ENCODE measurements around the gene HHATL. TPM values are rescaled to one million over a fixed set of nuclear protein-coding genes. Genes with fewer than 3 reads are reported as not detected.

HHATL gene
- total and polyA plus RNA-seq, 5 donors from 2014 or later, result not detected

- H3K27me3 ChIP-seq (ENCODE audit: control insufficient read depth, insufficient read depth, low read length), result no peaks in the 10 kb centered on the region
- Mint-ChIP-seq H3K9me3 (peaks cover 0 to 1% (median 0%) of the 10 kb centered on the region in 7 donors), H3K4me1 (peaks cover 0 to 4% (median 0%) of the 10 kb centered on the region in 4 donors), H3K4me3 (no peak overlapping the region), H3K27me3 (peaks cover 7% of the 10 kb centered on the region), H3K27ac (peak overlapping the region in 1 of 3 donors; percentile 20), H3K36me3 (no peaks in the 10 kb centered on the region)
- no peaks in the 10 kb centered on the region for H3K9me3 ChIP-seq (ENCODE audit: control insufficient read depth in 2 of 2, low read length in 2 of 2)
- H3K4me1 ChIP-seq (ENCODE audit: control insufficient read depth, insufficient read depth, low read length, poor library complexity, severe bottlenecking), result no peaks in the 10 kb centered on the region
- no peak overlapping the region for H3K4me3 ChIP-seq (ENCODE audit: low read depth, low read length)
- H3K36me3 ChIP-seq (ENCODE audit: control insufficient read depth, insufficient read depth, low read length), result no peaks in the 10 kb centered on the region
- H3K27ac ChIP-seq (ENCODE audit: insufficient read depth, low read length, poor library complexity, severe bottlenecking), result no peak overlapping the region
- ATAC-seq (ENCODE audit: low read depth in 2 of 2), result no peak
- DNase-seq, result no peak
These were observed 29.7 kb upstream of the HHATL start for GRCh38 chr3:42732196-42732828.

GRCh38 chr3:42731476-42732195 is 29.0 kb upstream of the HHATL start:
- H3K36me3 Mint-ChIP-seq, result no peaks in the 10 kb centered on the region
- ATAC-seq (ENCODE audit: low read depth in 2 of 2) (no peak), DNase-seq (no peak)
- no peak overlapping the region for H3K4me3 Mint-ChIP-seq
- no peaks in the 10 kb centered on the region for H3K4me1 ChIP-seq (ENCODE audit: control insufficient read depth, insufficient read depth, low read length, poor library complexity, severe bottlenecking)
- peaks cover 0 to 4% (median 0%) of the 10 kb centered on the region in 4 donors for H3K4me1 Mint-ChIP-seq
- peak overlapping the region in 1 of 3 donors; percentile 20 for H3K27ac Mint-ChIP-seq
- H3K9me3 ChIP-seq (ENCODE audit: control insufficient read depth in 2 of 2, low read length in 2 of 2), result no peaks in the 10 kb centered on the region
- peaks cover 7% of the 10 kb centered on the region for H3K27me3 Mint-ChIP-seq
- H3K36me3 ChIP-seq (ENCODE audit: control insufficient read depth, insufficient read depth, low read length), result no peaks in the 10 kb centered on the region
- no peak overlapping the region for H3K27ac ChIP-seq (ENCODE audit: insufficient read depth, low read length, poor library complexity, severe bottlenecking)
- peaks cover 0 to 3% (median 0%) of the 10 kb centered on the region in 7 donors for H3K9me3 Mint-ChIP-seq
- H3K4me3 ChIP-seq (ENCODE audit: low read depth, low read length), result no peak overlapping the region
- no peaks in the 10 kb centered on the region for H3K27me3 ChIP-seq (ENCODE audit: control insufficient read depth, insufficient read depth, low read length)

GRCh38 chr3:42730706-42731420 is 28.3 kb upstream of the HHATL start:
- H3K36me3 Mint-ChIP-seq, result no peaks in the 10 kb centered on the region
- H3K27me3 Mint-ChIP-seq, result peaks cover 11% of the 10 kb centered on the region
- H3K4me1 Mint-ChIP-seq, result peaks cover 0 to 4% (median 0%) of the 10 kb centered on the region in 4 donors
- Histone ChIP-seq H3K27ac (ENCODE audit: insufficient read depth, low read length, poor library complexity, severe bottlenecking) (no peak overlapping the region), H3K4me3 (ENCODE audit: low read depth, low read length) (no peak overlapping the region), H3K27me3 (ENCODE audit: control insufficient read depth, insufficient read depth, low read length) (no peaks in the 10 kb centered on the region), H3K9me3 (ENCODE audit: control insufficient read depth in 2 of 2, low read length in 2 of 2) (no peaks in the 10 kb centered on the region), H3K4me1 (ENCODE audit: control insufficient read depth, insufficient read depth, low read length, poor library complexity, severe bottlenecking) (no peaks in the 10 kb centered on the region), H3K36me3 (ENCODE audit: control insufficient read depth, insufficient read depth, low read length) (no peaks in the 10 kb centered on the region)
- H3K4me3 Mint-ChIP-seq, result no peak overlapping the region
- ATAC-seq (ENCODE audit: low read depth in 2 of 2) (no peak), DNase-seq (no peak)
- H3K9me3 Mint-ChIP-seq, result peaks cover 0 to 3% (median 0%) of the 10 kb centered on the region in 7 donors
- no peak overlapping the region for H3K27ac Mint-ChIP-seq

GRCh38 chr3:42730294-42730693 is 27.7 kb upstream of the HHATL start:
- Histone ChIP-seq H3K4me3 (ENCODE audit: low read depth, low read length) (no peak overlapping the region), H3K27me3 (ENCODE audit: control insufficient read depth, insufficient read depth, low read length) (no peaks in the 10 kb centered on the region), H3K4me1 (ENCODE audit: control insufficient read depth, insufficient read depth, low read length, poor library complexity, severe bottlenecking) (no peaks in the 10 kb centered on the region), H3K27ac (ENCODE audit: insufficient read depth, low read length, poor library complexity, severe bottlenecking) (no peak overlapping the region), H3K9me3 (ENCODE audit: control insufficient read depth in 2 of 2, low read length in 2 of 2) (no peaks in the 10 kb centered on the region), H3K36me3 (ENCODE audit: control insufficient read depth, insufficient read depth, low read length) (no peaks in the 10 kb centered on the region)
- DNase-seq (no peak), ATAC-seq (ENCODE audit: low read depth in 2 of 2) (no peak)
- Mint-ChIP-seq H3K27me3 (peaks cover 9% of the 10 kb centered on the region), H3K4me1 (peaks cover 0 to 4% (median 0%) of the 10 kb centered on the region in 4 donors), H3K27ac (no peak overlapping the region), H3K36me3 (no peaks in the 10 kb centered on the region), H3K9me3 (peaks cover 0 to 3% (median 0%) of the 10 kb centered on the region in 7 donors), H3K4me3 (no peak overlapping the region)

GRCh38 chr3:42729404-42730145 is 27.0 kb upstream of the HHATL start:
- Mint-ChIP-seq H3K4me1 (peaks cover 0 to 4% (median 0%) of the 10 kb centered on the region in 4 donors), H3K27ac (no peak overlapping the region), H3K4me3 (no peak overlapping the region), H3K9me3 (peaks cover 0 to 3% (median 0%) of the 10 kb centered on the region in 7 donors), H3K36me3 (no peaks in the 10 kb centered on the region), H3K27me3 (peaks cover 5% of the 10 kb centered on the region)
- Histone ChIP-seq H3K27me3 (ENCODE audit: control insufficient read depth, insufficient read depth, low read length) (no peaks in the 10 kb centered on the region), H3K4me3 (ENCODE audit: low read depth, low read length) (no peak overlapping the region), H3K9me3 (ENCODE audit: control insufficient read depth in 2 of 2, low read length in 2 of 2) (no peaks in the 10 kb centered on the region), H3K36me3 (ENCODE audit: control insufficient read depth, insufficient read depth, low read length) (no peaks in the 10 kb centered on the region), H3K27ac (ENCODE audit: insufficient read depth, low read length, poor library complexity, severe bottlenecking) (no peak overlapping the region), H3K4me1 (ENCODE audit: control insufficient read depth, insufficient read depth, low read length, poor library complexity, severe bottlenecking) (no peaks in the 10 kb centered on the region)
- no peak for ATAC-seq (ENCODE audit: low read depth in 2 of 2)
- DNase-seq, result no peak

GRCh38 chr3:42728668-42729364 is 26.2 kb upstream of the HHATL start:
- H3K27ac Mint-ChIP-seq, result no peak overlapping the region
- no peak overlapping the region for H3K4me3 Mint-ChIP-seq
- H3K27me3 ChIP-seq (ENCODE audit: control insufficient read depth, insufficient read depth, low read length), result no peaks in the 10 kb centered on the region
- no peaks in the 10 kb centered on the region for H3K4me1 ChIP-seq (ENCODE audit: control insufficient read depth, insufficient read depth, low read length, poor library complexity, severe bottlenecking)
- peaks cover 0 to 3% (median 0%) of the 10 kb centered on the region in 7 donors for H3K9me3 Mint-ChIP-seq
- no peak for DNase-seq
- no peaks in the 10 kb centered on the region for H3K36me3 Mint-ChIP-seq
- H3K27ac ChIP-seq (ENCODE audit: insufficient read depth, low read length, poor library complexity, severe bottlenecking), result no peak overlapping the region
- H3K36me3 ChIP-seq (ENCODE audit: control insufficient read depth, insufficient read depth, low read length), result no peaks in the 10 kb centered on the region
- H3K4me1 Mint-ChIP-seq, result peaks cover 0 to 4% (median 0%) of the 10 kb centered on the region in 4 donors
- no peak overlapping the region for H3K4me3 ChIP-seq (ENCODE audit: low read depth, low read length)
- no peaks in the 10 kb centered on the region for H3K9me3 ChIP-seq (ENCODE audit: control insufficient read depth in 2 of 2, low read length in 2 of 2)
- peaks cover 10% of the 10 kb centered on the region for H3K27me3 Mint-ChIP-seq
- ATAC-seq (ENCODE audit: low read depth in 2 of 2), result no peak

GRCh38 chr3:42728056-42728455 is 25.5 kb upstream of the HHATL start:
- DNase-seq (no peak), ATAC-seq (ENCODE audit: low read depth in 2 of 2) (no peak)
- Histone ChIP-seq H3K27me3 (ENCODE audit: control insufficient read depth, insufficient read depth, low read length) (no peaks in the 10 kb centered on the region), H3K36me3 (ENCODE audit: control insufficient read depth, insufficient read depth, low read length) (no peaks in the 10 kb centered on the region), H3K27ac (ENCODE audit: insufficient read depth, low read length, poor library complexity, severe bottlenecking) (no peak overlapping the region), H3K4me3 (ENCODE audit: low read depth, low read length) (no peak overlapping the region), H3K9me3 (ENCODE audit: control insufficient read depth in 2 of 2, low read length in 2 of 2) (no peaks in the 10 kb centered on the region), H3K4me1 (ENCODE audit: control insufficient read depth, insufficient read depth, low read length, poor library complexity, severe bottlenecking) (no peaks in the 10 kb centered on the region)
- no peaks in the 10 kb centered on the region for H3K36me3 Mint-ChIP-seq
- H3K27ac Mint-ChIP-seq, result no peak overlapping the region
- no peak overlapping the region for H3K4me3 Mint-ChIP-seq
- H3K27me3 Mint-ChIP-seq, result peaks cover 16% of the 10 kb centered on the region
- H3K9me3 Mint-ChIP-seq, result peaks cover 0 to 3% (median 0%) of the 10 kb centered on the region in 7 donors
- H3K4me1 Mint-ChIP-seq, result peaks cover 0 to 4% (median 0%) of the 10 kb centered on the region in 4 donors
